Breast epithelium (tissue), 4 donors: Measurements from ENCODE around the gene PPP1R12B. TPM values are rescaled to one million over a fixed set of nuclear protein-coding genes. Genes with fewer than 3 reads are reported as not detected.
"Not testable (repeated sequence)": the region's sequence is repeated elsewhere in the genome, so short reads cannot be mapped to it uniquely, and the experiment has no call there.

Source experiments
- DNase-seq, 2 donors: peaks; one replicate each; pipeline ENCODE4 v3.0.0-alpha.2; 2019; ENCODE audit warnings: low spot score in 2 of 2
- H3K27ac ChIP-seq, 2 donors: fragments of 200-600 bp; sonication (generic) in 1 of 2; one replicate each; pipeline ENCODE4 v1.5.1; 2016 to 2019; ENCODE audit warnings: mild to moderate bottlenecking in 1 of 2
- H3K27me3 ChIP-seq, 2 donors: fragments of 200-600 bp; sonication (generic) in 1 of 2; one replicate each; pipeline versions ENCODE4 v1.5.1 to v1.6.0; 2017 to 2019; ENCODE audit warnings: control low read depth in 1 of 2, mild to moderate bottlenecking in 1 of 2
- H3K36me3 ChIP-seq: fragments of 200-600 bp; one replicate; pipeline ENCODE4 v1.5.1; 2019
- H3K4me1 ChIP-seq, 2 donors: fragments of 200-600 bp; sonication (generic); one replicate each; pipeline ENCODE4 v1.5.1; 2016 to 2019; ENCODE audit warnings: control low read depth in 1 of 2
- H3K4me3 ChIP-seq, 3 donors: fragments of 200-600 bp; sonication (generic); 1 replicate in 2 of 3; 2 replicates in 1 of 3; pipeline ENCODE4 v1.5.1; 2016 to 2019; ENCODE audit warnings: mild to moderate bottlenecking in 3 of 3, moderate library complexity in 2 of 3
- H3K9me3 ChIP-seq, 2 donors: fragments of 200-600 bp; sonication (generic) in 1 of 2; one replicate each; pipeline ENCODE4 v1.5.1; 2016 to 2019; ENCODE audit warnings: control low read depth in 1 of 2
- POLR2A ChIP-seq: fragments of 450-650 bp; IDR thresholded peaks from one replicate; pipeline ENCODE4 v1.6.1; 2016; ENCODE audit warnings: antibody characterized with exemption, mild to moderate bottlenecking, moderate library complexity
- POLR2AphosphoS5 ChIP-seq, 3 donors: sonication (generic); formaldehyde crosslinking; IDR thresholded peaks; one replicate each; pipeline ENCODE4 v1.6.1; 2017; ENCODE audit warnings: antibody characterized with exemption in 3 of 3
- intact Hi-C: fragments of 100-400 bp; cut with DNase I; formaldehyde crosslinking; loops from one replicate; pipeline ENCODE4 v1.15.1; 2023; ENCODE audit warnings: low total_unique reads
- total RNA-seq, 3 donors: library from RNA; depleted of rRNA; stranded (reverse); fragments of >200 nt; gene quantifications; one replicate each; pipeline ENCODE4 v1.1.0, GENCODE V29; 2016
- TF ChIP-seq, protein P1 (sequence below), 3 donors: fragments of 450-650 bp; IDR thresholded peaks; one replicate each; pipeline ENCODE4 v1.5.1; 2016 to 2017; ENCODE audit warnings: antibody characterized with exemption in 3 of 3, mild to moderate bottlenecking in 3 of 3, moderate library complexity in 3 of 3

The PPP1R12B gene
- total RNA-seq, 3 donors from 2014 or later, result 76.4 to 123 (median 90.7) TPM

GRCh38 chr1:202624088-202624780 lies 275.7 kb downstream of the PPP1R12B start:
- intact Hi-C loops, result no loop called here
- no peaks in the 10 kb centered on the region for H3K9me3 ChIP-seq

DNA sequence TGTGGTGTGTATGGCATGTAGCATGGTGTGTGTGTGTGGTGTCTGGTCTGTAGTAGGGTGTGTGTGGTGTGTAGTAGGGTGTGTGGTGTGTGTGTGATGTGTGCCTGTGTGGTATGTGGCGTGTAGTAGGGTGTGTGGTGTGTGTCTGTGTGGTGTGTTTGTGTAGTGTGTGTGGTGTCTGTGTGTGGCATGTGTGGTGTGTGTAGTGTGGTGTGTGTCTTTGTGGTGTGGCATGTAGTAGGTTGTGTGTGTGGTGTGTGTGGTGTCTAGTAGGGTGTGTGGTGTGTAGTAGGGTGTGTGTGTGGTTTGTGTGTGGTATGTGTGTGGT lies 276.2 kb downstream of the PPP1R12B start:
- no peak for DNase-seq
- Histone ChIP-seq H3K27me3 (no peaks in the 10 kb centered on the region), H3K4me1 (no peaks in the 10 kb centered on the region), H3K9me3 (no peaks in the 10 kb centered on the region), H3K4me3 (no peak overlapping the region), H3K36me3 (no peaks in the 10 kb centered on the region), H3K27ac (no peak overlapping the region)
- intact Hi-C loops, result no loop called here
- TF ChIP-seq POLR2AphosphoS5 (IDR thresholded peaks at IDR 0.05), result no peak
- TF ChIP-seq, protein P1, sequence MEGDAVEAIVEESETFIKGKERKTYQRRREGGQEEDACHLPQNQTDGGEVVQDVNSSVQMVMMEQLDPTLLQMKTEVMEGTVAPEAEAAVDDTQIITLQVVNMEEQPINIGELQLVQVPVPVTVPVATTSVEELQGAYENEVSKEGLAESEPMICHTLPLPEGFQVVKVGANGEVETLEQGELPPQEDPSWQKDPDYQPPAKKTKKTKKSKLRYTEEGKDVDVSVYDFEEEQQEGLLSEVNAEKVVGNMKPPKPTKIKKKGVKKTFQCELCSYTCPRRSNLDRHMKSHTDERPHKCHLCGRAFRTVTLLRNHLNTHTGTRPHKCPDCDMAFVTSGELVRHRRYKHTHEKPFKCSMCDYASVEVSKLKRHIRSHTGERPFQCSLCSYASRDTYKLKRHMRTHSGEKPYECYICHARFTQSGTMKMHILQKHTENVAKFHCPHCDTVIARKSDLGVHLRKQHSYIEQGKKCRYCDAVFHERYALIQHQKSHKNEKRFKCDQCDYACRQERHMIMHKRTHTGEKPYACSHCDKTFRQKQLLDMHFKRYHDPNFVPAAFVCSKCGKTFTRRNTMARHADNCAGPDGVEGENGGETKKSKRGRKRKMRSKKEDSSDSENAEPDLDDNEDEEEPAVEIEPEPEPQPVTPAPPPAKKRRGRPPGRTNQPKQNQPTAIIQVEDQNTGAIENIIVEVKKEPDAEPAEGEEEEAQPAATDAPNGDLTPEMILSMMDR (IDR thresholded peaks at IDR 0.05), result no peak
- TF ChIP-seq POLR2A, result no peak

More at GRCh38 chr1:202624088-202624780, 275.7 kb downstream of the PPP1R12B start:
- no peak for DNase-seq
- no peaks in the 10 kb centered on the region for H3K36me3 ChIP-seq
- H3K27me3 ChIP-seq, result no peaks in the 10 kb centered on the region
- H3K27ac ChIP-seq, result no peak overlapping the region
- H3K4me1 ChIP-seq, result no peaks in the 10 kb centered on the region
- TF ChIP-seq POLR2A (no peak), POLR2AphosphoS5 (IDR thresholded peaks at IDR 0.05) (no peak)
- TF ChIP-seq, protein P1 (IDR thresholded peaks at IDR 0.05), result no peak
- no peak overlapping the region for H3K4me3 ChIP-seq

DNA sequence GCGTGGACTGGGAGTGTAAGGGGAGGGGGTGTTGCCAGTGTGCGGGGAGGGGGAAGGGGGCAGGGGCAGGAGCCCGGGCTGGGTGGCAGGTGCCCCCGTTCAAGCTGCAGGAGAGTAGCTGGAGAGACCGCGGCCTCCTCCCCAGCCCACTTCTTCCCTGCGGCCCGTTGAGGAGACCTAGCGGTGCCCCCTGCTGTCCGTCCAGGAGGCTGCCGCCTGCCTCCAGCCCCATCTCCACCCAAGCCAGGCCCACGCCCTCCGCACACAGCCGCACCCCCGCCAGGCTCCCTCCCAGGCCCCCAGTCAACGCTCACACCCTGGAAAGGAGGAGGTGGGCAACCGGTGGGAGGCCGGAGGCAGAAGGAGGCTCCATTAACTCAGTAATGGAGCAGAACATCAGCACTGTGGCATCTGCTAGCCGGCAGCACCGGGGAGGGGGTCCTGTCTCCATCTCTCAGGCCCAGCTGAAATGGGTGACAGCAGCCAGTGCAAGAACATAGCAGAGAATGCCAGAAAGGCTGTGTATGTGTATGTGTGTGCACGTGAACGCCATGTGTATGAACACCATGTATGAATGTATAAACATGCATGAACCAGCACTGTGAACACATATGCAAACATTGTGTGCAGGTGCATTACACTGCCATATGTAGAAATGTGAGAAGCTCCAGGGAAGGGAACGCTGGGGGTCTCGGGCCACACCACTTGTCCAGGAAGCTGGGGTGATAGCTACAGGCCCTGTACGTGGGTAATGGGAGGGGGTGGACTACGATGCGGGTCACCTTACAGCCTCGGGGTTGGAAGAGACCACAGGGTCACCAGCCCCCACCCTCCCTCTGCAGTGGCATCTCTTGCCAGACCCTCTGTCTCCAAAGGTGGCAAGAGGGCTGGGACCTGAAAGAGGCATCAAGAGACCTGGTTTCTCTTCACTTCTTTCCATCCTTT lies 277.2 kb downstream of the PPP1R12B start:
- peaks cover 0 to 2% of the 10 kb centered on the region in 2 donors for H3K27me3 ChIP-seq
- no peaks in the 10 kb centered on the region for H3K9me3 ChIP-seq
- H3K36me3 ChIP-seq, result no peaks in the 10 kb centered on the region
- DNase-seq, result peak; percentile 36 to 61
- intact Hi-C loops, result no loop called here
- no peaks in the 10 kb centered on the region for H3K4me1 ChIP-seq
- TF ChIP-seq POLR2A, result no peak
- TF ChIP-seq, protein P1 (IDR thresholded peaks at IDR 0.05), result peak in 2 of 3 donors; percentile 48 to 61
- H3K4me3 ChIP-seq, result no peak overlapping the region
- no peak overlapping the region for H3K27ac ChIP-seq

DNA sequence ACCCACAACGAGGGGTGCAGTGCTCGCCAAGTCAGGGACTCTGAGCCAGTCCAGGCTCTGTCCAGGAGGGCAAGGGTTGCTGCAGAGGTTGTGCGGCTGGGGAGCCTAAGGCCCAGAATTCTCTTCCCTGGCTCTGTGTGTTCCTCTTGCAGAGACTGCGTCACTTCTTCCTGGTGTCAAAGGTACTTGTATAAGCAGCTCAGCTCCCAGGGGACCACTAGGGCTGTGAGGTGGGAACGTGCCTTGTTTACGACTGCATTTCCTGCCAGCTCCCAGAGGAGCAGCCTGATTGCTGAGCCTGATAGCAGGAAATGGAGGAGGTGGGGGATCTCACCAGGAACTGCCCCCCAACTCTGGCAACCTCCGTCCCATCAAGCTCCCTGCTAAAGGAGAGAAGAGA lies 278.5 kb downstream of the PPP1R12B start:
- intact Hi-C loops, H3K4me3 ChIP-seq, H3K27me3 ChIP-seq, DNase-seq, H3K4me1 ChIP-seq, H3K9me3 ChIP-seq, H3K36me3 ChIP-seq: not testable (repeated sequence)
- H3K27ac ChIP-seq, result peak overlapping the region in 1 of 2 donors; percentile 7

GRCh38 chr1:202627841-202628565 lies 279.5 kb downstream of the PPP1R12B start:
- H3K27me3 ChIP-seq, result peaks cover 0 to 7% of the 10 kb centered on the region in 2 donors
- no peak for DNase-seq
- H3K9me3 ChIP-seq, result no peaks in the 10 kb centered on the region
- no peaks in the 10 kb centered on the region for H3K36me3 ChIP-seq
- H3K27ac ChIP-seq, result no peak overlapping the region
- no peak for TF ChIP-seq POLR2AphosphoS5 (IDR thresholded peaks at IDR 0.05)
- no peaks in the 10 kb centered on the region for H3K4me1 ChIP-seq
- H3K4me3 ChIP-seq, result no peak overlapping the region
- intact Hi-C loops, result no loop called here
